HEK293T (cell line): ENCODE results near the gene USP31.
"Not testable (repeated sequence)": the region's sequence is repeated elsewhere in the genome, so short reads cannot be mapped to it uniquely, and the experiment has no call there.

ENCODE experiments used
- CTCF ChIA-PET: fragments of 350-600 bp; formaldehyde crosslinking; extraction: SDS; loops from one replicate; lab custom pipeline; 2021; ENCODE audit warnings: antibody characterized with exemption, inconsistent platforms; lab: Yijun Ruan, JAX
- POLR2A ChIA-PET: fragments of 350-600 bp; formaldehyde crosslinking; extraction: SDS; loops from one replicate; lab custom pipeline; 2020; ENCODE audit warnings: antibody characterized with exemption, inconsistent platforms; lab: Yijun Ruan, JAX
- DNase-seq: peaks from one replicate; pipeline ENCODE4 v3.0.0; 2012; ENCODE audit warnings: mixed read lengths; ENCODE audit errors: extremely low spot score
- ARNT ChIP-seq: fragments of 450-650 bp; IDR thresholded peaks from 2 replicates; pipeline ENCODE4 v1.6.1; 2017; ENCODE audit warnings: mild to moderate bottlenecking
- BHLHE40 ChIP-seq: fragments of 450-650 bp; IDR thresholded peaks from 2 replicates; pipeline ENCODE4 v1.6.1; 2016; ENCODE audit warnings: mild to moderate bottlenecking, moderate library complexity, borderline replicate concordance
- CTBP1 ChIP-seq: fragments of 450-650 bp; IDR thresholded peaks from 2 replicates; pipeline ENCODE4 v1.6.1; 2016; ENCODE audit warnings: borderline replicate concordance
- ELF4 ChIP-seq: fragments of 450-650 bp; IDR thresholded peaks from 2 replicates; pipeline ENCODE4 v1.6.1; 2017; ENCODE audit warnings: antibody characterized with exemption
- FOXA1 ChIP-seq: fragments of 450-650 bp; IDR thresholded peaks from 2 replicates; pipeline ENCODE4 v1.6.1; 2016; ENCODE audit warnings: mild to moderate bottlenecking
- FOXK2 ChIP-seq: fragments of 450-650 bp; IDR thresholded peaks from 2 replicates; pipeline ENCODE4 v1.6.1; 2016; ENCODE audit warnings: mild to moderate bottlenecking
- FOXM1 ChIP-seq: fragments of 450-650 bp; IDR thresholded peaks from 2 replicates; pipeline ENCODE4 v1.6.1; 2017; ENCODE audit warnings: mild to moderate bottlenecking, borderline replicate concordance
- HDGF ChIP-seq: fragments of 450-650 bp; IDR thresholded peaks from 2 replicates; pipeline ENCODE4 v1.6.1; 2017; ENCODE audit warnings: antibody characterized with exemption, borderline replicate concordance
- L3MBTL2 ChIP-seq: fragments of 450-650 bp; conservative IDR thresholded peaks from 2 replicates; pipeline ENCODE4 v1.6.1; 2016; ENCODE audit warnings: mild to moderate bottlenecking
- LEF1 ChIP-seq: fragments of 450-650 bp; IDR thresholded peaks from 2 replicates; pipeline ENCODE4 v1.6.1; 2017; ENCODE audit warnings: mild to moderate bottlenecking, borderline replicate concordance
- NFRKB ChIP-seq: fragments of 450-650 bp; IDR thresholded peaks from 2 replicates; pipeline ENCODE4 v1.6.1; 2016; ENCODE audit warnings: mild to moderate bottlenecking, moderate library complexity
- SP1 ChIP-seq: fragments of 450-650 bp; IDR thresholded peaks from 2 replicates; pipeline ENCODE4 v1.6.1; 2017
- SUZ12 ChIP-seq: fragments of 450-650 bp; IDR thresholded peaks from 2 replicates; pipeline ENCODE4 v1.6.1; 2016; ENCODE audit warnings: mild to moderate bottlenecking
- TARDBP ChIP-seq: fragments of 450-650 bp; IDR thresholded peaks from 2 replicates; pipeline ENCODE4 v1.6.1; 2016
- ZNF384 ChIP-seq: fragments of 450-650 bp; IDR thresholded peaks from 2 replicates; pipeline ENCODE4 v1.6.1; 2016
- TF ChIP-seq, protein P1 (sequence below): fragments of 450-650 bp; IDR thresholded peaks from 2 replicates; pipeline ENCODE4 v1.6.1; 2016

The USP31 gene

GRCh38 chr16:23148513-23149266, 562 bp downstream of the USP31 start:
- peak; percentile 50 for DNase-seq
- CTCF ChIA-PET, result interaction anchor here (0.5 kb wide), 1 partner anchor 47 kb away, joined by 6 read pairs; no protein-coding TSS in a partner anchor
- TF ChIP-seq FOXM1 (no peak), FOXA1 (no peak), ARNT (no peak), TARDBP (no peak), SUZ12 (no peak), CTBP1 (no peak), NFRKB (no peak), BHLHE40 (no peak), HDGF (no peak), FOXK2 (no peak), L3MBTL2 (no peak), ELF4 (no peak), SP1 (no peak)
- TF ChIP-seq, protein P1, sequence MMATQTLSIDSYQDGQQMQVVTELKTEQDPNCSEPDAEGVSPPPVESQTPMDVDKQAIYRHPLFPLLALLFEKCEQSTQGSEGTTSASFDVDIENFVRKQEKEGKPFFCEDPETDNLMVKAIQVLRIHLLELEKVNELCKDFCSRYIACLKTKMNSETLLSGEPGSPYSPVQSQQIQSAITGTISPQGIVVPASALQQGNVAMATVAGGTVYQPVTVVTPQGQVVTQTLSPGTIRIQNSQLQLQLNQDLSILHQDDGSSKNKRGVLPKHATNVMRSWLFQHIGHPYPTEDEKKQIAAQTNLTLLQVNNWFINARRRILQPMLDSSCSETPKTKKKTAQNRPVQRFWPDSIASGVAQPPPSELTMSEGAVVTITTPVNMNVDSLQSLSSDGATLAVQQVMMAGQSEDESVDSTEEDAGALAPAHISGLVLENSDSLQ, result no peak
- POLR2A ChIA-PET, result interaction anchor here (0.9 to 1.6 kb wide), 5 partner anchors 14 to 255 kb away, joined by 3 to 4 read pairs (median 3); no protein-coding TSS in a partner anchor

DNA sequence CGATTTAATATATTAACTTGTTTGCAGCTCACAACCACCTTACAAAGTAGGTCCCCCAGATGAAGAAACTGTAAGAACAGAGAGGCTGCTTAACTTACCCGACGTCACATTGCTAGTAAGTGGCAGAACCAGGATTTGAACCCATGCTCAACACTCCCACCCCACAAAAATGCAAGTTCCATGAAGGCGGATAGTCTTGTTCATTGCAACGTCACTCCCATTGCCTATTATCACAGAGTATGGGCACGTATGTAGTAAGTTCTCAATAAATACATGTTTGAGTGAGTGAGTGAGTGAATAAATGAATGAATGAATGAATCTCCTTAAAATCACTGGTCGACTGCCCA, 1.1 kb downstream of the USP31 start:
- TF ChIP-seq ELF4 (no peak), FOXA1 (no peak), BHLHE40 (no peak), SP1 (no peak), HDGF (no peak), LEF1 (no peak)
- ChIA-PET CTCF (no interaction called here), POLR2A (interaction anchor here (0.9 to 1.6 kb wide), 2 partner anchors 14 to 39 kb away, joined by 3 to 4 read pairs; no protein-coding TSS in a partner anchor)
- no peak for DNase-seq

DNA sequence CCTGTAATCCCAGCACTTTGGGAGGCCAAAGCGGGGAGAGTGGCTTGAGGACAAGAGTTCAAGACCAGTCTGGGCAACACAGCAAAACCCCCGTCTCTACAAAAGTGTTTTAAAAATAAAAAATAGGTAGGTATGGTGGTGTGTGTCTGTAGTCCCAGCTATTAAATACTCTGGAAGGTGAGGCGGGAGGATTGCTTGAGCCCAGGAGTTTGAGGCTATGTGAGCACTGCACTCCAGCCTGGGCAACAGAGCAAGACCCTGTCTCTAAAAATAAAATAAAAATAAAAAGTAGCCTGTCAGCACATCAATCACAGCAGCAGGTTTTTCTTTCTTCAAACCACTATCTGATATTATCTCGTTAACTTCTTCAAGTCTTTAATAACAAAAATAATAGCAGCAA, 1.6 kb downstream of the USP31 start:
- TF ChIP-seq CTBP1, result no peak
- TF ChIP-seq NFRKB, result no peak
- TF ChIP-seq, protein P1, result peak; percentile 60
- ChIA-PET CTCF (interaction anchor here (1.1 kb wide), 1 partner anchor 43 kb away, joined by 3 read pairs; no protein-coding TSS in a partner anchor), POLR2A (no interaction called here)
- DNase-seq, result no peak

DNA sequence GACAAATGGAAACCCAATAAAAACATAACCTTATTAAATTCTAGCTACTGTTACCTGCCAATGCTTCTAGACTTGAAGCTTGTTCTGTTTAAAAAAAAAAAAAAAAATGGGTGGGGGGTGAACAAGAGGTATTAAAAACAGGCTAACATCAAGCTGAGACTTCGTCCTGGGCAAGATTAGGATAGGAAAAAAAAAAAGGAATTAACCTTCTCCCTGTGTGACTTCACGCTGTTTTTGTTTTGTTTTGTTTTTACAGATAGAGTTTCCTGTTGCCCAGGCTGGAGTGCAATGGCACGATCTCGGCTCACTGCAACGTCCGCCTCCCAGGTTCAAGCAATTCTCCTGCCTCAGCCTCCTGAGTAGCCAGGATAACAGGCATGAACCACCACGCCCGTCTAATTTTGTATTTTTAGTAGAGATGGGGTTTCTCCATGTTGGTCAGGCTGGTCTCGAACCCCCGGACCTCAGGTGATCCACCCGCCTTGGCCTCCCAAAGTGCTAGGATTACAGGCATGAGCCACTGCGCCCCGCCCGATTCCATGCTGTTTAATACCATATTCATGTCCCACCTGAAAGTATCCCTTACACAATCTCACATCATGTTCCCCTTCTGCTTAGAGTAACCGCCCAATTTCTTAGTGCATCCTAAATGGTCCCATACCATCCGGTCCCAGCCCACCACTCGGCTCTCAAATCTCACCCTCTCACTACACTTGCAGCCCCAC, 2.2 kb downstream of the USP31 start:
- ChIA-PET CTCF (interaction anchor here (1.1 kb wide), 1 partner anchor 42 kb away, joined by 3 read pairs; no protein-coding TSS in a partner anchor), POLR2A (no interaction called here)
- peak; percentile 76 for TF ChIP-seq ZNF384
- TF ChIP-seq BHLHE40, result no peak
- TF ChIP-seq FOXA1, result no peak
- TF ChIP-seq, protein P1, result no peak
- DNase-seq, result no peak

- no peak for TF ChIP-seq FOXM1
- no peak for TF ChIP-seq NFRKB
- TF ChIP-seq CTBP1, result no peak
- no peak for TF ChIP-seq ELF4
- no peak for TF ChIP-seq FOXA1
- TF ChIP-seq ARNT, result no peak
- no peak for TF ChIP-seq HDGF
- no peak for TF ChIP-seq LEF1
- no peak for TF ChIP-seq SUZ12
- no peak for TF ChIP-seq SP1
- no peak for TF ChIP-seq FOXK2
- TF ChIP-seq TARDBP, result no peak
- TF ChIP-seq, protein P1, result no peak
- no peak for TF ChIP-seq L3MBTL2
- no peak for TF ChIP-seq BHLHE40
- no peak for TF ChIP-seq ZNF384
- DNase-seq, result no peak
- ChIA-PET POLR2A (no interaction called here), CTCF (no interaction called here)
Observed at GRCh38 chr16:23145608-23146007, 3.6 kb downstream of the USP31 start.

DNA sequence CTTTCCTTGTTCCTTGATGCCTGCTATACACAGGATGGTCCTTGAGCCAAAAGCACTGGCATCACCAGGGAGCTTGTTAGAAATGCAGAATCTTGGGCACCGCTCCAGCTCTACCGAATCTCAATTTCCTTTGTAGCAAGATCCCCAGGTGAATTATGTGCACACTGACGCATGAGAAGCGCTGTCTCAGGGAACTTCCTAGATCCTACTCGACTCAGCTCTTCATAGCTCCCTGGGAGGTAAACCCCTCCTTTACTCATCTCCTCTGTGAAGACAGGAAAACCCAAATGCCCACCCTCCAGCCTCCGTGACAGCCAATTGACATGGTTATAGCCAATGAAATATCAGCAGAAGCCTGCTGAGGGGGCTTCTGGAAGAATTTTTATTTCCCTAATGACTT, 4.1 kb downstream of the USP31 start:
- CTCF ChIA-PET, result no interaction called here
- POLR2A ChIA-PET, result no interaction called here
- TF ChIP-seq ARNT, result no peak
- TF ChIP-seq HDGF, result no peak
- no peak for TF ChIP-seq NFRKB
- no peak for TF ChIP-seq FOXM1
- TF ChIP-seq L3MBTL2, result no peak
- TF ChIP-seq LEF1, result no peak
- no peak for TF ChIP-seq ELF4
- TF ChIP-seq SP1, result no peak
- TF ChIP-seq ZNF384, result no peak
- TF ChIP-seq CTBP1, result no peak
- TF ChIP-seq SUZ12, result no peak
- TF ChIP-seq FOXA1, result no peak
- TF ChIP-seq, protein P1, result no peak
- TF ChIP-seq FOXK2, result no peak
- TF ChIP-seq TARDBP, result no peak
- TF ChIP-seq BHLHE40, result no peak
- no peak for DNase-seq

- POLR2A ChIA-PET, result interaction anchor here (1.2 kb wide), 1 partner anchor 13 kb away, joined by 3 read pairs; no protein-coding TSS in a partner anchor
- CTCF ChIA-PET, DNase-seq: not testable (repeated sequence)
Observed at GRCh38 chr16:23144393-23144792, 4.9 kb downstream of the USP31 start.
